ENCODE data around the gene TMEM120A.
A peak's percentile ranks its signal among the peaks of the same experiment; 100 is the strongest.

GRCh38 chr7:75957021-75957736, 37.2 kb downstream of the TMEM120A start:
- TF ChIP-seq CTCF (IDR thresholded peaks at IDR 0.05) (no peak), POLR2A (IDR thresholded peaks at IDR 0.05) (peak; percentile 18), POLR2AphosphoS5 (IDR thresholded peaks at IDR 0.05) (peak in 1 of 3 donors; percentile 39), EP300 (IDR thresholded peaks at IDR 0.05; ENCODE audit: low read depth) (no peak)
